ENCODE data around the gene OR10P1. TPM values are rescaled to one million over a fixed set of nuclear protein-coding genes. Genes with fewer than 3 reads are reported as not detected.
A peak's percentile ranks its signal among the peaks of the same experiment; 100 is the strongest.

OR10P1 gene
- total RNA-seq, 2 experiments from 2014 or later = not detected

DNA sequence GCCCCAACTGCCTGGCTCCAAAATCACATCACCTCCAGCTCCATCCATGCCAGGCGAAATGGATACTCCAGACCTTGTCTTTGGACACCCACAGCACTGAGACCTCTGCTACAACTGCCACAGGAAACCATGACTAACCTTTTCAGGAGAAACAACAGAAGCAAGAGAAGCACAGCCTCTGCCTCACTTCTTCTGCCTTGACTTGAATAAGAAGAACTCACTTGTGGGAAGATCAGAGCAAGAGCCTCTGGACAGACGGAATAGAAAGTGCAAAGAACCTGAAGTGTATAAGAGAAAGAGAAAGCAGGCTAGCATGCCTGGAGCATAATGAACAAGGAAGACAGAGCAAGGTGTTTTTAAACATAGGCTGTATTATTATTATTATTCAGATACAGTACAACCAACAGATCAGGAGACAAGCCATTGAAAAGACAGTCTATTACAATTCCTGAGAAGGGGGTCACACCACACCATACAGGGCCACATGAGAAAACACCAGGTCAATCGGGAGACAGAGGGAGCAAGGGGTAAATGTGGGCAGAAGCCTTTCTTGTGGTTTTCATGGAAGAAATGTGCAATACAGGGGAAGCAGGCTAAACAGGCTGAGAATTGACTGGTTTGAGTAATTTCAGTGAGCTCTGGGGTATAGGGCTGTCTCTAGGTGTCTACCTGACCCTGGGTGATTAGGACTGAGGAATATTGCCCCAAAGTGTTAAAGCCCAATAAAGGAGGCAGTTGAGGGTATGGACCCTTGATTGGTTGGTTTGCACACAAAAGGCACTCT, 7.4 kb upstream of the OR10P1 start:
- DNase-seq (peak; percentile 48), ATAC-seq (peak; percentile 78)
- TF ChIP-seq, protein P1, sequence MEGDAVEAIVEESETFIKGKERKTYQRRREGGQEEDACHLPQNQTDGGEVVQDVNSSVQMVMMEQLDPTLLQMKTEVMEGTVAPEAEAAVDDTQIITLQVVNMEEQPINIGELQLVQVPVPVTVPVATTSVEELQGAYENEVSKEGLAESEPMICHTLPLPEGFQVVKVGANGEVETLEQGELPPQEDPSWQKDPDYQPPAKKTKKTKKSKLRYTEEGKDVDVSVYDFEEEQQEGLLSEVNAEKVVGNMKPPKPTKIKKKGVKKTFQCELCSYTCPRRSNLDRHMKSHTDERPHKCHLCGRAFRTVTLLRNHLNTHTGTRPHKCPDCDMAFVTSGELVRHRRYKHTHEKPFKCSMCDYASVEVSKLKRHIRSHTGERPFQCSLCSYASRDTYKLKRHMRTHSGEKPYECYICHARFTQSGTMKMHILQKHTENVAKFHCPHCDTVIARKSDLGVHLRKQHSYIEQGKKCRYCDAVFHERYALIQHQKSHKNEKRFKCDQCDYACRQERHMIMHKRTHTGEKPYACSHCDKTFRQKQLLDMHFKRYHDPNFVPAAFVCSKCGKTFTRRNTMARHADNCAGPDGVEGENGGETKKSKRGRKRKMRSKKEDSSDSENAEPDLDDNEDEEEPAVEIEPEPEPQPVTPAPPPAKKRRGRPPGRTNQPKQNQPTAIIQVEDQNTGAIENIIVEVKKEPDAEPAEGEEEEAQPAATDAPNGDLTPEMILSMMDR (IDR thresholded peaks at IDR 0.05) = no peak
- Mint-ChIP-seq H3K36me3 (ENCODE audit: low read depth) (no peaks in the 10 kb centered on the region), H3K27me3 (peaks cover 24% of the 10 kb centered on the region), H3K9me3 (no peaks in the 10 kb centered on the region), H3K4me1 (ENCODE audit: low read depth) (peaks cover 24% of the 10 kb centered on the region), H3K4me3 (no peak overlapping the region), H3K27ac (peak overlapping the region; percentile 36)
- ChIA-PET POLR2A (interaction anchor here (0.7 kb wide), 1 partner anchor 101 kb away, joined by 3 read pairs; no protein-coding TSS in a partner anchor), CTCF (interaction anchor here (1.5 to 4.9 kb wide), 7 partner anchors 10 to 29 kb away, joined by 3 to 38 read pairs (median 10); no protein-coding TSS in a partner anchor)
- intact Hi-C loops (cut with micrococcal nuclease) = no loop called here

DNA sequence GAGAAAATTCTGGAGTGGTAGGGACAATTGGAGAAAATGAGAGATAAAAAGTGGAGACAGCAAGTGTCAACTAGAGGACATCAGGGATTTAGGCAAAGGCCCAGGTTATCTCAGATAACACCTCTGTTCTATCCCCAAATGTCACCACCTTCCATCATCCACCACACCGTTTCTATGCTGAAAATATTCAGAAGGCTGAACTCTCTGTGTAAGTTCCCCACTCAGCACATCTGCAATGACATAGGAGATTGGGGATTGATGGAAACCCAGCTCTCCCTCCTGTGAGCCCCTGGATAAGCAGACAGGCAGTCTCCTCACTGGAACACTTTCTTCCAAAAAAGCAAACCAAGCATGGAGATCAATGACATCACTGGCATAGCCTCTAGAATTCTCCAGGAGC, 5.6 kb upstream of the OR10P1 start:
- Mint-ChIP-seq H3K27ac (no peak overlapping the region), H3K27me3 (peaks cover 21% of the 10 kb centered on the region), H3K9me3 (no peaks in the 10 kb centered on the region), H3K4me1 (ENCODE audit: low read depth) (peaks cover 18% of the 10 kb centered on the region), H3K4me3 (no peak overlapping the region), H3K36me3 (ENCODE audit: low read depth) (no peaks in the 10 kb centered on the region)
- TF ChIP-seq, protein P1 (IDR thresholded peaks at IDR 0.05) = no peak
- ChIA-PET POLR2A (no interaction called here), CTCF (interaction anchor here (1.1 to 1.7 kb wide), 3 partner anchors 8 to 14 kb away, joined by 3 to 4 read pairs (median 4); no protein-coding TSS in a partner anchor)
- DNase-seq = no peak
- no peak for ATAC-seq
- intact Hi-C loops (cut with micrococcal nuclease) = no loop called here

- Mint-ChIP-seq H3K4me1 (ENCODE audit: low read depth) (peaks cover 20% of the 10 kb centered on the region), H3K9me3 (no peaks in the 10 kb centered on the region), H3K4me3 (no peak overlapping the region), H3K36me3 (ENCODE audit: low read depth) (no peaks in the 10 kb centered on the region), H3K27ac (no peak overlapping the region), H3K27me3 (peaks cover 17% of the 10 kb centered on the region)
- ChIA-PET CTCF (interaction anchor here (1.4 kb wide), 1 partner anchor 13 kb away, joined by 4 read pairs; no protein-coding TSS in a partner anchor), POLR2A (no interaction called here)
- TF ChIP-seq, protein P1 (IDR thresholded peaks at IDR 0.05) = no peak
- DNase-seq (no peak), ATAC-seq (no peak)
- intact Hi-C loops (cut with micrococcal nuclease) = no loop called here
Observed at GRCh38 chr12:55631733-55632132, 5.0 kb upstream of the OR10P1 start.

DNA sequence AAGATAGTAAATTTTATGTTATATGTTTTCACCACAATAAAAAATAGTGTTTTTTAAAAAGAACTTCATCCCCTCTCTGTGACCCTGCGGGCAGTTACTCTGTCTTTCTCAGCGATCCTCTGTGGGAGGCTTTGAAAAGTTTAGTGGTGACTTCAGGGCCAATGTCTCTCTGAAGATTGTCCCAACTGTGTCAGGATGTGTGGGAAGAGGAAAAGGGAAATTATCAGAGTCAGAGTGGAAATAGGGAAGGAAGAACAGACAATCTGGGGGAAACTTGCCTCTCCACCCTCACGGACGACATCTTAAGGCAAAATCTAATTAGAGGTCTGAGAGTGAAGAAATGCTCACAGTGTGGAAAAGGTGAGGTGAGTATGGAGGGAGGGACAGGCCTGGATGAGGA, 3.5 kb upstream of the OR10P1 start:
- Mint-ChIP-seq H3K4me1 (ENCODE audit: low read depth) (peaks cover 31% of the 10 kb centered on the region), H3K4me3 (no peak overlapping the region), H3K9me3 (no peaks in the 10 kb centered on the region), H3K36me3 (ENCODE audit: low read depth) (no peaks in the 10 kb centered on the region), H3K27me3 (peaks cover 16% of the 10 kb centered on the region), H3K27ac (no peak overlapping the region)
- ChIA-PET POLR2A (no interaction called here), CTCF (interaction anchor here (0.8 kb wide), 1 partner anchor 23 kb away, joined by 4 read pairs; no protein-coding TSS in a partner anchor)
- intact Hi-C loops (cut with micrococcal nuclease) = no loop called here
- ATAC-seq (no peak), DNase-seq (no peak)
- TF ChIP-seq, protein P1 (IDR thresholded peaks at IDR 0.05) = no peak

- CTCF ChIA-PET = interaction anchor here (0.9 to 3.5 kb wide), 5 partner anchors 8 to 20 kb away, joined by 3 to 17 read pairs (median 4); no protein-coding TSS in a partner anchor
- Mint-ChIP-seq H3K27ac (peak overlapping the region; percentile 1), H3K4me3 (no peak overlapping the region), H3K36me3 (ENCODE audit: low read depth) (no peaks in the 10 kb centered on the region), H3K4me1 (ENCODE audit: low read depth) (peaks cover 13% of the 10 kb centered on the region), H3K27me3 (peaks cover 13% of the 10 kb centered on the region), H3K9me3 (no peaks in the 10 kb centered on the region)
- POLR2A ChIA-PET = interaction anchor here (1.2 kb wide), 1 partner anchor 9 kb away, joined by 3 read pairs; no protein-coding TSS in a partner anchor
- TF ChIP-seq, protein P1 (IDR thresholded peaks at IDR 0.05) = no peak
- intact Hi-C loops (cut with micrococcal nuclease) = no loop called here
- peak; percentile 39 for DNase-seq
- ATAC-seq = peak; percentile 83
Observed at GRCh38 chr12:55636116-55636655, 506 bp upstream of the OR10P1 start.

Data from activated CD8-positive, alpha-beta T cell treated with anti-CD3 and anti-CD28 coated beads for 36 hours (primary cell).